Peyer's patch (tissue), 4 donors: ENCODE measurements around the gene FAU. TPM values are rescaled to one million over a fixed set of nuclear protein-coding genes. Genes with fewer than 3 reads are reported as not detected.
A peak's percentile ranks its signal among the peaks of the same experiment; 100 is the strongest.

Experiments used
- DNase-seq, 3 donors: peaks; one replicate each; pipeline ENCODE4 v3.0.0-alpha.2; 2017 to 2019
- H3K27ac ChIP-seq, 4 donors: fragments of 200-600 bp; sonication (generic); one replicate each; pipeline ENCODE4 v1.5.1; 2016 to 2019
- H3K27me3 ChIP-seq, 2 donors: fragments of 200-600 bp; sonication (generic); one replicate each; pipeline ENCODE4 v1.5.1; 2019
- H3K36me3 ChIP-seq, 3 donors: fragments of 200-600 bp; sonication (generic); one replicate each; pipeline ENCODE4 v1.5.1; 2016 to 2019
- H3K4me1 ChIP-seq, 4 donors: fragments of 200-600 bp; sonication (generic); one replicate each; pipeline ENCODE4 v1.5.1; 2016 to 2019
- H3K4me3 ChIP-seq, 4 donors: fragments of 200-600 bp; sonication (generic); 1 replicate in 3 of 4; 2 replicates in 1 of 4; pipeline ENCODE4 v1.5.1; 2016 to 2019; ENCODE audit warnings: mild to moderate bottlenecking in 1 of 4
- H3K9me3 ChIP-seq, 4 donors: fragments of 200-600 bp; sonication (generic); one replicate each; pipeline ENCODE4 v1.5.1; 2016 to 2019; ENCODE audit warnings: mild to moderate bottlenecking in 1 of 4
- CTCF ChIP-seq, 6 experiments: fragments of 450-650 bp in 4 of 6; fragments of 200-600 bp in 2 of 6; sonication (generic) in 1 of 6; IDR thresholded peaks; one replicate each; pipeline ENCODE4 v1.5.1; 2017 to 2019; ENCODE audit warnings: antibody characterized with exemption in 6 of 6, mild to moderate bottlenecking in 3 of 6, moderate library complexity in 1 of 6
- POLR2A ChIP-seq, 2 donors: fragments of 450-650 bp; IDR thresholded peaks; one replicate each; pipeline ENCODE4 v1.5.1; 2017; ENCODE audit warnings: antibody characterized with exemption in 2 of 2, mild to moderate bottlenecking in 2 of 2, moderate library complexity in 2 of 2
- total RNA-seq, 4 donors: library from RNA; depleted of rRNA; stranded (reverse); fragments of >200 nt; gene quantifications; one replicate each; pipeline ENCODE4 v1.1.0, GENCODE V29; 2016

Gene FAU
- total RNA-seq, 4 donors from 2014 or later, result 412 to 714 (median 579) TPM

- peak within 1 kb of the TSS; percentile 73 to 86 (median 84) for H3K4me3 ChIP-seq
- no peaks in the 10 kb centered on the region for H3K27me3 ChIP-seq
- TF ChIP-seq CTCF (IDR thresholded peaks at IDR 0.05), result peak in 2 of 6 experiments; percentile 28 to 30
- TF ChIP-seq POLR2A (IDR thresholded peaks at IDR 0.05), result peak; percentile 54 to 67
- H3K9me3 ChIP-seq, result no peaks in the 10 kb centered on the region
- peaks cover 0 to 41% (median 0%) of the 10 kb centered on the region in 3 donors for H3K36me3 ChIP-seq
- DNase-seq, result peak; percentile 93 to 98 (median 96)
- H3K27ac ChIP-seq, result peak within 1 kb of the TSS; percentile 93 to 97 (median 96)
- peaks cover 6 to 21% (median 8%) of the 10 kb centered on the region in 4 donors for H3K4me1 ChIP-seq
Observed at GRCh38 chr11:65083834-65084597, 37.9 kb downstream of the FAU start, which contains the start of the genes CDCA5 and ZFPL1. Gene CDCA5, minus strand, starts transcription at chr11:65084040. Its CDS starts 62 bp downstream, at chr11:65083978. Gene ZFPL1, plus strand, starts transcription at chr11:65084222. Its CDS starts 477 bp downstream, at chr11:65084699.

- Histone ChIP-seq H3K27ac (peak overlapping the region; percentile 93 to 97 (median 96)), H3K9me3 (no peaks in the 10 kb centered on the region), H3K4me1 (peaks cover 6 to 21% (median 10%) of the 10 kb centered on the region in 4 donors), H3K4me3 (peak overlapping the region; percentile 73 to 86 (median 84)), H3K27me3 (no peaks in the 10 kb centered on the region), H3K36me3 (peaks cover 0 to 34% (median 0%) of the 10 kb centered on the region in 3 donors)
- no peak for DNase-seq
- no peak for TF ChIP-seq CTCF (IDR thresholded peaks at IDR 0.05)
- TF ChIP-seq POLR2A (IDR thresholded peaks at IDR 0.05), result no peak
Observed at GRCh38 chr11:65083134-65083833, 38.6 kb downstream of the FAU start.

- TF ChIP-seq CTCF (IDR thresholded peaks at IDR 0.05), result no peak
- Histone ChIP-seq H3K36me3 (no peaks in the 10 kb centered on the region), H3K4me1 (peaks cover 0 to 8% (median 5%) of the 10 kb centered on the region in 4 donors), H3K27ac (peak overlapping the region in 3 of 4 donors; percentile 11 to 71 (median 35)), H3K27me3 (no peaks in the 10 kb centered on the region), H3K4me3 (no peak overlapping the region), H3K9me3 (no peaks in the 10 kb centered on the region)
- no peak for DNase-seq
Observed at GRCh38 chr11:65078786-65079342, 43.1 kb downstream of the FAU start.

GRCh38 chr11:65078151-65078550, 43.8 kb downstream of the FAU start:
- peak; percentile 70 to 92 (median 87) for DNase-seq
- peak; percentile 67 to 91 (median 82) for TF ChIP-seq CTCF (IDR thresholded peaks at IDR 0.05)
- TF ChIP-seq POLR2A (IDR thresholded peaks at IDR 0.05), result peak in 1 of 2 donors; percentile 21

GRCh38 chr11:65077451-65077850, 44.5 kb downstream of the FAU start:
- Histone ChIP-seq H3K27me3 (no peaks in the 10 kb centered on the region), H3K9me3 (no peaks in the 10 kb centered on the region), H3K4me3 (no peak overlapping the region), H3K36me3 (no peaks in the 10 kb centered on the region), H3K4me1 (peaks cover 0 to 6% (median 0%) of the 10 kb centered on the region in 4 donors), H3K27ac (peak overlapping the region in 1 of 4 donors; percentile 71)
- DNase-seq, result no peak
- TF ChIP-seq CTCF (IDR thresholded peaks at IDR 0.05), result peak in 1 of 6 experiments; percentile 4
- TF ChIP-seq POLR2A (IDR thresholded peaks at IDR 0.05), result no peak

More at GRCh38 chr11:65078151-65078550, 43.8 kb downstream of the FAU start:
- Histone ChIP-seq H3K27ac (peak overlapping the region in 2 of 4 donors; percentile 35 to 71), H3K4me3 (no peak overlapping the region), H3K4me1 (peaks cover 0 to 6% (median 1%) of the 10 kb centered on the region in 4 donors), H3K9me3 (no peaks in the 10 kb centered on the region), H3K27me3 (no peaks in the 10 kb centered on the region), H3K36me3 (no peaks in the 10 kb centered on the region)
